NB4 (cell line): ENCODE data around the gene TRANK1.

Experiments
- CTCF ChIP-seq: IDR thresholded peaks from one replicate; pipeline ENCODE4 v1.5.1; 2012; ENCODE audit warnings: low read depth, low read length
- MAX ChIP-seq: IDR thresholded peaks from 2 replicates; pipeline ENCODE4 v1.6.1; 2011; ENCODE audit warnings: low read depth, low read length
- MYC ChIP-seq: IDR thresholded peaks from 2 replicates; pipeline ENCODE4 v1.6.1; 2011; ENCODE audit warnings: low read depth, low read length
- POLR2A ChIP-seq: IDR thresholded peaks from 2 replicates; pipeline ENCODE4 v1.6.1; 2011; ENCODE audit warnings: mild to moderate bottlenecking; ENCODE audit not compliant: insufficient read length; ENCODE audit errors: extremely low read depth

DNA sequence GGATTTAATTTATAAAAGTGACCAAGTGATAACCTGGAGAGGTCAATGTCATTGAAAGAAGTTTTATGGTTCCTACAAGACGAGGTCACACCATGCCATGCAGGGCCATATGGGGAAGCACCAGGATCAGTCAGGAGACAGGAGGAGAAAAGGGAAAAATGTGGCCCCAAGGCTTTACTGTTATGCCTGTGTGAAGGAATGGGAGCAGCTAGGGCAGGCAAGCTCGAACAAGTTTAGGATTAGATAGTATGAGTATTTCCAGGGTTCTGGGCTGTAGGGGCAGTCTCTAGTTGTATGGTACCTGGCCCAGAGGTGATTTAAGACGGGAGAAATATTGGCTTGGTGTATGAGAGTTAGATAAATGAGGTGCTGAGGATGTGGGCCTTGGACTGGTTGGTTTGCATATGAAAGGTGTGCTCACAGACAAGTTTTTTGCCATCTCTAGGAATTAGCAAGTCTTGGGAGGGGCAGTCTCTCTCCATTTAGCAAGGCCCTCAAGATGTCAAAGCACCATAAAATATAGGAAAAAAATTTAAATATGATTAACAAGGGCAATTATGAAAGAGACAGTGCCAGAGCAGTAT lies 144.2 kb downstream of the TRANK1 start:
- TF ChIP-seq CTCF (no peak), POLR2A (no peak), MAX (no peak), MYC (no peak)
